ENCODE measurements around the gene RCAN3.

GRCh38 chr1:24468685-24469316 lies 33.8 kb upstream of the RCAN3 start:
- TF ChIP-seq, protein P1, sequence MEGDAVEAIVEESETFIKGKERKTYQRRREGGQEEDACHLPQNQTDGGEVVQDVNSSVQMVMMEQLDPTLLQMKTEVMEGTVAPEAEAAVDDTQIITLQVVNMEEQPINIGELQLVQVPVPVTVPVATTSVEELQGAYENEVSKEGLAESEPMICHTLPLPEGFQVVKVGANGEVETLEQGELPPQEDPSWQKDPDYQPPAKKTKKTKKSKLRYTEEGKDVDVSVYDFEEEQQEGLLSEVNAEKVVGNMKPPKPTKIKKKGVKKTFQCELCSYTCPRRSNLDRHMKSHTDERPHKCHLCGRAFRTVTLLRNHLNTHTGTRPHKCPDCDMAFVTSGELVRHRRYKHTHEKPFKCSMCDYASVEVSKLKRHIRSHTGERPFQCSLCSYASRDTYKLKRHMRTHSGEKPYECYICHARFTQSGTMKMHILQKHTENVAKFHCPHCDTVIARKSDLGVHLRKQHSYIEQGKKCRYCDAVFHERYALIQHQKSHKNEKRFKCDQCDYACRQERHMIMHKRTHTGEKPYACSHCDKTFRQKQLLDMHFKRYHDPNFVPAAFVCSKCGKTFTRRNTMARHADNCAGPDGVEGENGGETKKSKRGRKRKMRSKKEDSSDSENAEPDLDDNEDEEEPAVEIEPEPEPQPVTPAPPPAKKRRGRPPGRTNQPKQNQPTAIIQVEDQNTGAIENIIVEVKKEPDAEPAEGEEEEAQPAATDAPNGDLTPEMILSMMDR (conservative IDR thresholded peaks at IDR 0.05; ENCODE audit: low read depth, low read length) = no peak
- TF ChIP-seq EZH2phosphoT487 (IDR thresholded peaks at IDR 0.05; ENCODE audit: borderline replicate concordance, low read length) (no peak), EZH2 (IDR thresholded peaks at IDR 0.05; ENCODE audit: low read length, unreplicated experiment) (no peak)

All from PC-3 (cell line).